HepG2 (cell line): ENCODE data around the gene TECTB. TPM values are rescaled to one million over a fixed set of nuclear protein-coding genes. Genes with fewer than 3 reads are reported as not detected.

Source experiments
- ARNT ChIP-seq: fragments of 450-650 bp; IDR thresholded peaks from 2 replicates; pipeline ENCODE4 v1.6.1; 2017
- CBX5 ChIP-seq: sonication (generic); formaldehyde crosslinking; IDR thresholded peaks from 2 replicates; pipeline ENCODE4 v1.4.0; 2020; ENCODE audit warnings: missing genetic modification reagents, borderline replicate concordance
- CCDC6 ChIP-seq: sonication (generic); formaldehyde crosslinking; IDR thresholded peaks from 2 replicates; pipeline ENCODE4 v1.8.1; 2022; ENCODE audit warnings: mild to moderate bottlenecking, missing genetic modification reagents, moderate library complexity
- ELF3 ChIP-seq: IDR thresholded peaks from 2 replicates; pipeline ENCODE4 v1.6.1; 2016; ENCODE audit warnings: missing genetic modification reagents, missing compliant biosample characterization
- HCFC1 ChIP-seq: fragments of 150-350 bp; IDR thresholded peaks from 2 replicates; pipeline ENCODE4 v1.6.1; 2014; ENCODE audit warnings: low read depth, low read length
- JUND ChIP-seq: sonication (generic); formaldehyde crosslinking; IDR thresholded peaks from 2 replicates; pipeline ENCODE4 v1.8.0; 2022; ENCODE audit warnings: mild to moderate bottlenecking, missing genetic modification reagents
- MAX ChIP-seq: IDR thresholded peaks from 2 replicates; pipeline ENCODE4 v1.6.1; 2012; ENCODE audit warnings: inconsistent platforms
- MXD4 ChIP-seq: IDR thresholded peaks from 2 replicates; pipeline ENCODE4 v1.6.1; 2016; ENCODE audit warnings: mild to moderate bottlenecking, missing biosample characterization, missing genetic modification reagents
- RXRA ChIP-seq: sonication (generic); formaldehyde crosslinking; IDR thresholded peaks from 2 replicates; pipeline ENCODE4 v1.5.1; 2020; ENCODE audit warnings: missing genetic modification reagents
- TBP ChIP-seq: sonication (generic); formaldehyde crosslinking; IDR thresholded peaks from 2 replicates; pipeline ENCODE4 v1.5.0; 2020; ENCODE audit warnings: missing genetic modification reagents
- TGIF2 ChIP-seq: IDR thresholded peaks from 2 replicates; pipeline ENCODE4 v1.6.1; 2016; ENCODE audit warnings: control low read depth, missing compliant biosample characterization
- TRIM24 ChIP-seq: sonication (generic); formaldehyde crosslinking; IDR thresholded peaks from 2 replicates; pipeline ENCODE4 v1.8.0; 2022; ENCODE audit warnings: mild to moderate bottlenecking, missing genetic modification reagents
- ZNF12 ChIP-seq: sonication (generic); formaldehyde crosslinking; IDR thresholded peaks from 2 replicates; pipeline ENCODE4 v1.5.0; 2020; ENCODE audit warnings: missing genetic modification reagents
- ZNF335 ChIP-seq: sonication (generic); formaldehyde crosslinking; IDR thresholded peaks from 2 replicates; pipeline ENCODE4 v1.4.0; 2020; ENCODE audit warnings: missing genetic modification reagents
- ZNF558 ChIP-seq: sonication (generic); formaldehyde crosslinking; IDR thresholded peaks from 2 replicates; pipeline ENCODE4 v1.9.0; 2022; ENCODE audit warnings: mild to moderate bottlenecking, missing genetic modification reagents, borderline replicate concordance
- ZNF577 ChIP-seq: sonication (generic); formaldehyde crosslinking; IDR thresholded peaks from 2 replicates; pipeline ENCODE4 v1.4.0; 2020; ENCODE audit warnings: mild to moderate bottlenecking, low read depth, missing genetic modification reagents, borderline replicate concordance
- ZSCAN29 ChIP-seq: sonication (generic); formaldehyde crosslinking; conservative IDR thresholded peaks from 2 replicates; pipeline ENCODE4 v1.4.0; 2020; ENCODE audit warnings: mild to moderate bottlenecking, missing genetic modification reagents
- polyA plus RNA-seq, 8 experiments: library from polyadenylated mRNA; depleted of rRNA in 3 of 8; stranded (reverse) in 7 of 8; unstranded in 1 of 8; fragments of >200 nt; fragmentation: Illumina TruSeq in 4 of 8; extraction: Trizol in 4 of 8; gene quantifications; 2 replicates each; pipeline versions ENCODE4 v1.2.1 to v1.2.3, GENCODE V29; 2011 to 2016; ENCODE audit warnings: low read depth in 4 of 8, missing spikeins in 1 of 8, mixed read lengths in 1 of 8; ENCODE audit not compliant: insufficient read depth in 1 of 8
- total RNA-seq, 5 experiments: library from RNA; depleted of rRNA; stranded (reverse); fragments of >200 nt; fragmentation: Illumina TruSeq; extraction: Trizol; gene quantifications; 2 replicates each; pipeline ENCODE4 v1.2.3, GENCODE V29; 2016; ENCODE audit warnings: low read depth in 1 of 5
- TF ChIP-seq, protein P1 (sequence below): sonication (generic); formaldehyde crosslinking; IDR thresholded peaks from 2 replicates; pipeline ENCODE4 v1.9.0; 2021; ENCODE audit warnings: mild to moderate bottlenecking, missing genetic modification reagents
- TF ChIP-seq, protein P2 (sequence below): sonication (generic); formaldehyde crosslinking; IDR thresholded peaks from 2 replicates; pipeline ENCODE4 v1.8.0; 2023; ENCODE audit warnings: mild to moderate bottlenecking, missing genetic modification reagents
- TF ChIP-seq, protein P3 (sequence below), 2 experiments: sonication (generic) in 1 of 2; formaldehyde crosslinking in 1 of 2; IDR thresholded peaks; 2 replicates each; pipeline versions ENCODE4 v1.5.1 to v1.6.1; 2011 to 2020; ENCODE audit warnings: borderline replicate concordance in 1 of 2, low read depth in 1 of 2, low read length in 1 of 2, mild to moderate bottlenecking in 1 of 2, missing genetic modification reagents in 1 of 2, moderate library complexity in 1 of 2

The TECTB gene
- total and polyA plus RNA-seq, 2 of the 13 experiments (the other 11 are each of a cell fraction or from before 2014, with no cell fraction given): 0.78 to 1.8 TPM

DNA sequence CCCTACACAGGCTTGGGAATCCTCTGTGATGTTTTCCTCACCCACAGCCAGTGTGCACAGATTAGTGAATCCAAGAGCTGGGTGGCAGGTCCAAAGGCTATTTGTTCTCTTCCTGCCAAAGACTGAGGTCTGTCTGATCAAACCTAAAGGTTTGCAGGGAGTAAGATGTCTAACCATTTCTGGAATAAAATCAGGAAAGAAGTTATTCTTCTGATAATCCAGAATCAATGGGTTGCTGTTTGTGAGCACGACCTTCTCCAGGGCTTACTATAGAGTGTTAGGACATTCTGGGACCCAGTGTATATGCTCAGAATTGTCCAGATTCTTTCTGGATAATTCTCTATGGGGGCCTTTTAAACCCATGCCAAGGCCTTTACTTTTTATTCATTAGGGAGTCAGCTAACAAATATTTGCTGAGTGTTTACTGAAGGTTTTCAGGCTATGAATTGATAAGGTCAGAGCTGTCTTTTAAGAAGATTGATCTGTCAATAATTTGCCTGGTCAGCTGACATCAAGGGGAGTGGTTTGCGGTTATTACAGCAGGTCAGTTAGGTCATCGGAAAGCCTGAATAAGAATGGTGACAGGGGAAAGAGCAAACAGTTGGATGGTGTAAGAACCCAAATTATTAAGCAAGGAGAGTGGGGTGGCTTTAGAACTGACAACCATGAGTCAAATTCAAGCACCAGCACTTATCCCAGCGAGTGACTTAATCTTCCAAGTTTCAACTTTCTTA is 7.5 kb upstream of the TECTB start (continued):
- TF ChIP-seq JUND (0 out of 2 replicates have a peak, but pooled peaks have one; percentile 11), ZNF12 (CRISPR knock-in tag) (0 out of 2 replicates have a peak, but pooled peaks have one; percentile 8), RXRA (peak; percentile 68; the same call in 1 of the 2 replicates), ZNF577 (CRISPR knock-in tag) (no peak), HCFC1 (no peak), CCDC6 (0 out of 2 replicates have a peak, but pooled peaks have one; percentile 31), TRIM24 (CRISPR knock-in tag) (no peak), MAX (peak; percentile 62), CBX5 (peak; percentile 55; the same call in 1 of the 2 replicates), TBP (CRISPR knock-in tag) (no peak), MXD4 (CRISPR knock-in tag) (no peak), TGIF2 (CRISPR knock-in tag) (peak; percentile 72; the same call in 1 of the 2 replicates), ZNF558 (CRISPR knock-in tag) (0 out of 2 replicates have a peak, but pooled peaks have one; percentile 44), ELF3 (peak; percentile 34; the same call in 1 of the 2 replicates), ZSCAN29 (peak; percentile 64; the same call in 1 of the 2 replicates), ZNF335 (CRISPR knock-in tag) (0 out of 2 replicates have a peak, but pooled peaks have one; percentile 49), ARNT (no peak)
- TF ChIP-seq, protein P1, sequence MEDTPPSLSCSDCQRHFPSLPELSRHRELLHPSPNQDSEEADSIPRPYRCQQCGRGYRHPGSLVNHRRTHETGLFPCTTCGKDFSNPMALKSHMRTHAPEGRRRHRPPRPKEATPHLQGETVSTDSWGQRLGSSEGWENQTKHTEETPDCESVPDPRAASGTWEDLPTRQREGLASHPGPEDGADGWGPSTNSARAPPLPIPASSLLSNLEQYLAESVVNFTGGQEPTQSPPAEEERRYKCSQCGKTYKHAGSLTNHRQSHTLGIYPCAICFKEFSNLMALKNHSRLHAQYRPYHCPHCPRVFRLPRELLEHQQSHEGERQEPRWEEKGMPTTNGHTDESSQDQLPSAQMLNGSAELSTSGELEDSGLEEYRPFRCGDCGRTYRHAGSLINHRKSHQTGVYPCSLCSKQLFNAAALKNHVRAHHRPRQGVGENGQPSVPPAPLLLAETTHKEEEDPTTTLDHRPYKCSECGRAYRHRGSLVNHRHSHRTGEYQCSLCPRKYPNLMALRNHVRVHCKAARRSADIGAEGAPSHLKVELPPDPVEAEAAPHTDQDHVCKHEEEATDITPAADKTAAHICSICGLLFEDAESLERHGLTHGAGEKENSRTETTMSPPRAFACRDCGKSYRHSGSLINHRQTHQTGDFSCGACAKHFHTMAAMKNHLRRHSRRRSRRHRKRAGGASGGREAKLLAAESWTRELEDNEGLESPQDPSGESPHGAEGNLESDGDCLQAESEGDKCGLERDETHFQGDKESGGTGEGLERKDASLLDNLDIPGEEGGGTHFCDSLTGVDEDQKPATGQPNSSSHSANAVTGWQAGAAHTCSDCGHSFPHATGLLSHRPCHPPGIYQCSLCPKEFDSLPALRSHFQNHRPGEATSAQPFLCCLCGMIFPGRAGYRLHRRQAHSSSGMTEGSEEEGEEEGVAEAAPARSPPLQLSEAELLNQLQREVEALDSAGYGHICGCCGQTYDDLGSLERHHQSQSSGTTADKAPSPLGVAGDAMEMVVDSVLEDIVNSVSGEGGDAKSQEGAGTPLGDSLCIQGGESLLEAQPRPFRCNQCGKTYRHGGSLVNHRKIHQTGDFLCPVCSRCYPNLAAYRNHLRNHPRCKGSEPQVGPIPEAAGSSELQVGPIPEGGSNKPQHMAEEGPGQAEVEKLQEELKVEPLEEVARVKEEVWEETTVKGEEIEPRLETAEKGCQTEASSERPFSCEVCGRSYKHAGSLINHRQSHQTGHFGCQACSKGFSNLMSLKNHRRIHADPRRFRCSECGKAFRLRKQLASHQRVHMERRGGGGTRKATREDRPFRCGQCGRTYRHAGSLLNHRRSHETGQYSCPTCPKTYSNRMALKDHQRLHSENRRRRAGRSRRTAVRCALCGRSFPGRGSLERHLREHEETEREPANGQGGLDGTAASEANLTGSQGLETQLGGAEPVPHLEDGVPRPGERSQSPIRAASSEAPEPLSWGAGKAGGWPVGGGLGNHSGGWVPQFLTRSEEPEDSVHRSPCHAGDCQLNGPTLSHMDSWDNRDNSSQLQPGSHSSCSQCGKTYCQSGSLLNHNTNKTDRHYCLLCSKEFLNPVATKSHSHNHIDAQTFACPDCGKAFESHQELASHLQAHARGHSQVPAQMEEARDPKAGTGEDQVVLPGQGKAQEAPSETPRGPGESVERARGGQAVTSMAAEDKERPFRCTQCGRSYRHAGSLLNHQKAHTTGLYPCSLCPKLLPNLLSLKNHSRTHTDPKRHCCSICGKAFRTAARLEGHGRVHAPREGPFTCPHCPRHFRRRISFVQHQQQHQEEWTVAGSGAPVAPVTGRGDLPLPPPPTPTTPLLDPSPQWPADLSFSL (CRISPR knock-in tag): no peak
- TF ChIP-seq, protein P2, sequence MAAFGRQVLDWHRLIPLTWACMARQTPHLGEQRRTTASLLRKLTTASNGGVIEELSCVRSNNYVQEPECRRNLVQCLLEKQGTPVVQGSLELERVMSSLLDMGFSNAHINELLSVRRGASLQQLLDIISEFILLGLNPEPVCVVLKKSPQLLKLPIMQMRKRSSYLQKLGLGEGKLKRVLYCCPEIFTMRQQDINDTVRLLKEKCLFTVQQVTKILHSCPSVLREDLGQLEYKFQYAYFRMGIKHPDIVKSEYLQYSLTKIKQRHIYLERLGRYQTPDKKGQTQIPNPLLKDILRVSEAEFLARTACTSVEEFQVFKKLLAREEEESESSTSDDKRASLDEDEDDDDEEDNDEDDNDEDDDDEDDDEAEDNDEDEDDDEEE (CRISPR knock-in tag): no peak
- TF ChIP-seq, protein P3, sequence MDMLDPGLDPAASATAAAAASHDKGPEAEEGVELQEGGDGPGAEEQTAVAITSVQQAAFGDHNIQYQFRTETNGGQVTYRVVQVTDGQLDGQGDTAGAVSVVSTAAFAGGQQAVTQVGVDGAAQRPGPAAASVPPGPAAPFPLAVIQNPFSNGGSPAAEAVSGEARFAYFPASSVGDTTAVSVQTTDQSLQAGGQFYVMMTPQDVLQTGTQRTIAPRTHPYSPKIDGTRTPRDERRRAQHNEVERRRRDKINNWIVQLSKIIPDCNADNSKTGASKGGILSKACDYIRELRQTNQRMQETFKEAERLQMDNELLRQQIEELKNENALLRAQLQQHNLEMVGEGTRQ (IDR thresholded peaks at IDR 0.05; ENCODE audit: low read depth, low read length): peak; percentile 67
- TF ChIP-seq, protein P3 (CRISPR knock-in tag; IDR thresholded peaks at IDR 0.05; ENCODE audit: borderline replicate concordance): peak; percentile 86; the same call in 1 of the 2 replicates
